Spleen (tissue), 11 donors: Measurements from ENCODE around the gene AVPR1B. TPM values are rescaled to one million over a fixed set of nuclear protein-coding genes. Genes with fewer than 3 reads are reported as not detected.

Experiments
- DNase-seq: peaks from one replicate; pipeline ENCODE4 v3.0.0-alpha.2; 2020
- H3K27ac ChIP-seq, 8 donors: fragments of 200-600 bp; sonication (generic) in 7 of 8; 1 replicate in 4 of 8; 2 replicates in 4 of 8; pipeline versions ENCODE4 v1.5.0 to v1.8.0; 2016 to 2021; ENCODE audit warnings: inconsistent platforms in 4 of 8, mild to moderate bottlenecking in 4 of 8, moderate library complexity in 1 of 8
- H3K27me3 ChIP-seq, 7 donors: fragments of 200-600 bp; sonication (generic) in 6 of 7; replicated peaks in 1 of 7; 1 replicate in 4 of 7; 2 replicates in 3 of 7; pipeline versions ENCODE4 v1.5.0 to v1.8.0; 2016 to 2021; ENCODE audit warnings: inconsistent platforms in 3 of 7, mild to moderate bottlenecking in 1 of 7
- H3K36me3 ChIP-seq, 6 donors: fragments of 200-600 bp; sonication (generic) in 5 of 6; 1 replicate in 4 of 6; 2 replicates in 2 of 6; pipeline versions ENCODE4 v1.5.0 to v1.8.0; 2016 to 2021; ENCODE audit warnings: inconsistent platforms in 2 of 6
- H3K4me1 ChIP-seq, 6 donors: fragments of 200-600 bp; sonication (generic) in 5 of 6; 1 replicate in 3 of 6; 2 replicates in 3 of 6; pipeline versions ENCODE4 v1.5.0 to v1.8.0; 2016 to 2021; ENCODE audit warnings: inconsistent platforms in 3 of 6
- H3K4me3 ChIP-seq, 8 donors: fragments of 200-600 bp; sonication (generic) in 7 of 8; 1 replicate in 4 of 8; 2 replicates in 4 of 8; pipeline versions ENCODE4 v1.5.0 to v1.8.0; 2016 to 2021; ENCODE audit warnings: inconsistent platforms in 4 of 8, mild to moderate bottlenecking in 4 of 8, moderate library complexity in 2 of 8
- H3K9me3 ChIP-seq, 8 donors: fragments of 200-600 bp; sonication (generic) in 7 of 8; 1 replicate in 4 of 8; 2 replicates in 4 of 8; pipeline versions ENCODE4 v1.5.0 to v1.8.0; 2016 to 2021; ENCODE audit warnings: inconsistent platforms in 4 of 8
- CTCF ChIP-seq, 11 experiments: fragments of 200-600 bp in 7 of 11; fragments of 450-650 bp in 4 of 11; sonication (generic) in 4 of 11; IDR thresholded peaks in 8 of 11; conservative IDR thresholded peaks in 3 of 11; 1 replicate in 7 of 11; 2 replicates in 4 of 11; pipeline versions ENCODE4 v1.4.0 to v1.8.0; 2016 to 2021; ENCODE audit warnings: antibody characterized with exemption in 11 of 11, inconsistent platforms in 4 of 11, mild to moderate bottlenecking in 1 of 11
- POLR2A ChIP-seq, 3 donors: fragments of 450-650 bp; IDR thresholded peaks; one replicate each; pipeline ENCODE4 v1.5.1; 2017; ENCODE audit warnings: antibody characterized with exemption in 3 of 3, mild to moderate bottlenecking in 1 of 3
- POLR2AphosphoS5 ChIP-seq, 3 donors: sonication (generic); formaldehyde crosslinking; IDR thresholded peaks; one replicate each; pipeline ENCODE4 v1.5.1; 2017; ENCODE audit warnings: antibody characterized with exemption in 3 of 3
- WGBS, 5 donors: extraction: QIAGEN DNeasy Blood & Tissue Kit in 3 of 5; methylation state at CpG; one replicate each; pipeline versions ENCODE4 v1.1.5 to v1.1.7; 2013 to 2018; 5-methylcytosine and 5-hydroxymethylcytosine counted together
- intact Hi-C: fragments of 100-400 bp; cut with DNase I; formaldehyde crosslinking; loops from one replicate; pipeline ENCODE4 v1.15.0; 2023; ENCODE audit warnings: low total_unique reads
- polyA plus RNA-seq, 3 donors: library from polyadenylated mRNA; stranded (reverse); fragments of 200-250 nt; gene quantifications; one replicate each; pipeline ENCODE4 v1.2.1, GENCODE V29; 2013
- total RNA-seq, 7 donors: library from RNA; depleted of rRNA in 3 of 7; stranded (reverse); fragments of >200 nt in 3 of 7; fragmentation: NEBNext Ultra II Directional in 4 of 7; extraction: Animal tissue kit (Norgen Biotek cat#: 25700) in 4 of 7; gene quantifications; one replicate each; pipeline versions ENCODE4 v1.1.0 to v1.2.1, GENCODE V29; 2016 to 2021
- donor health status: healthy with polysubstance abuse.
- donor health status: DM: no; HTN: no; CAD: no; lungs with moderate emphysema.
- donor health status: DM: no; HTN: no; CAD: no.
- donor health status: Bipolar disorder and iron deficiency.
- donor health status: healthy.
- donor health status: DM: no; HTN: no; CAD: no.
- donor health status: DM: yes; HTN: yes; CAD: no.

AVPR1B gene
- total and polyA plus RNA-seq, 10 donors = not detected

GRCh38 chr1:206080026-206080820 lies 37.0 kb downstream of the AVPR1B start:
- no peak overlapping the region for H3K27ac ChIP-seq
- H3K9me3 ChIP-seq = no peaks in the 10 kb centered on the region
- no peak for TF ChIP-seq POLR2AphosphoS5 (IDR thresholded peaks at IDR 0.05)
- no peak for TF ChIP-seq CTCF (IDR thresholded peaks at IDR 0.05 in 8 of 11, conservative IDR thresholded peaks at IDR 0.05 in 3 of 11)
- TF ChIP-seq POLR2A (IDR thresholded peaks at IDR 0.05) = no peak
- no peak for DNase-seq
- peaks cover 0 to 23% (median 0%) of the 10 kb centered on the region in 6 donors for H3K4me1 ChIP-seq
- no peak overlapping the region for H3K4me3 ChIP-seq
- intact Hi-C loops = no loop called here
- WGBS, 5 donors = 21 to 41% (median 32%) methylated on average over 8 of the region's 8 CpGs
- H3K27me3 ChIP-seq = no peaks in the 10 kb centered on the region
- H3K36me3 ChIP-seq = no peaks in the 10 kb centered on the region

DNA sequence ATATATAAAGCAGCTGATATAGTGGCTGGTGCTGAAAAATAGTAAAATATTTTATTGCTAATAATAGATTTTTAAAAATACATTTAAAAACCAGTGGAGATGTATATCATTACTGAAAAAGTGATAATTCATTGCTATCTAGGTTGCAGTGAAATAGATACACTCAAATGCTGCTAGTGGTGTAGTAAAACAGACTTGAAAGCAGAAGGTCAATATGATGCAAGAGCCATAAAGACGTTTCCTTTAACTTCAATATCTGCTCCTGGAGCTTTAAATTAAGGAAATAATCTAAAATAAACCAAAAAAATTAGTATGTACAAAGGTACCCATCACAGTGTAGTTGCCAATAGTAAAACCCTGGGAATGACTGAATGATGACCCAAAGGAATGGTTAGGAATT lies 38.1 kb downstream of the AVPR1B start:
- H3K9me3 ChIP-seq = no peaks in the 10 kb centered on the region
- no peak for DNase-seq
- TF ChIP-seq CTCF (IDR thresholded peaks at IDR 0.05 in 8 of 11, conservative IDR thresholded peaks at IDR 0.05 in 3 of 11) (no peak), POLR2AphosphoS5 (IDR thresholded peaks at IDR 0.05) (no peak), POLR2A (IDR thresholded peaks at IDR 0.05) (no peak)
- H3K4me1 ChIP-seq = peaks cover 0 to 23% (median 0%) of the 10 kb centered on the region in 6 donors
- intact Hi-C loops = no loop called here
- 26 to 71% (median 55%) methylated on average over 1 of the region's 1 CpG for WGBS, 5 donors
- H3K27ac ChIP-seq = no peak overlapping the region
- no peaks in the 10 kb centered on the region for H3K27me3 ChIP-seq
- H3K36me3 ChIP-seq = no peaks in the 10 kb centered on the region
- H3K4me3 ChIP-seq = no peak overlapping the region

GRCh38 chr1:206075786-206076755 lies 41.1 kb downstream of the AVPR1B start:
- H3K4me3 ChIP-seq = no peak overlapping the region
- H3K27ac ChIP-seq = no peak overlapping the region
- intact Hi-C loops = no loop called here
- DNase-seq = no peak
- H3K27me3 ChIP-seq = no peaks in the 10 kb centered on the region
- H3K36me3 ChIP-seq = no peaks in the 10 kb centered on the region
- 84 to 91% (median 84%) methylated on average over 11 of the region's 11 CpGs for WGBS, 5 donors
- TF ChIP-seq POLR2AphosphoS5 (IDR thresholded peaks at IDR 0.05) (no peak), CTCF (IDR thresholded peaks at IDR 0.05 in 8 of 11, conservative IDR thresholded peaks at IDR 0.05 in 3 of 11) (no peak), POLR2A (IDR thresholded peaks at IDR 0.05) (no peak)
- H3K4me1 ChIP-seq = peaks cover 0 to 14% (median 0%) of the 10 kb centered on the region in 6 donors
- H3K9me3 ChIP-seq = no peaks in the 10 kb centered on the region

- intact Hi-C loops = no loop called here
- 33 to 52% (median 46%) methylated on average over 3 of the region's 3 CpGs for WGBS, 5 donors
Measured at GRCh38 chr1:206074839-206075238, 42.3 kb downstream of the AVPR1B start.

More at GRCh38 chr1:206074839-206075238, 42.3 kb downstream of the AVPR1B start:
- no peak overlapping the region for H3K4me3 ChIP-seq
- peaks cover 0 to 5% (median 0%) of the 10 kb centered on the region in 6 donors for H3K4me1 ChIP-seq
- H3K9me3 ChIP-seq = no peaks in the 10 kb centered on the region
- H3K27me3 ChIP-seq = no peaks in the 10 kb centered on the region
- DNase-seq = no peak
- H3K27ac ChIP-seq = no peak overlapping the region
- no peak for TF ChIP-seq POLR2AphosphoS5 (IDR thresholded peaks at IDR 0.05)
- TF ChIP-seq CTCF (IDR thresholded peaks at IDR 0.05 in 8 of 11, conservative IDR thresholded peaks at IDR 0.05 in 3 of 11) = no peak
- TF ChIP-seq POLR2A (IDR thresholded peaks at IDR 0.05) = no peak
- H3K36me3 ChIP-seq = no peaks in the 10 kb centered on the region
